H9 (cell line): ENCODE data around the gene CELA3A. TPM values are rescaled to one million over a fixed set of nuclear protein-coding genes. Genes with fewer than 3 reads are reported as not detected.
"Not testable (repeated sequence)": the region's sequence is repeated elsewhere in the genome, so short reads cannot be mapped to it uniquely, and the experiment has no call there.

Experiments used
- DNase-seq: peaks from one replicate; pipeline ENCODE4 v3.0.0-alpha.2; 2017
- H2AFZ ChIP-seq: one replicate; pipeline ENCODE4 v1.6.1; 2013; ENCODE audit warnings: mild to moderate bottlenecking, low read length, control low read depth, moderate library complexity
- H2AK5ac ChIP-seq: 2 replicates; pipeline ENCODE4 v1.6.1; 2013; ENCODE audit warnings: low read length, control low read depth, mixed read lengths; ENCODE audit not compliant: insufficient read length
- H2BK120ac ChIP-seq: one replicate; pipeline ENCODE4 v1.6.1; 2013; ENCODE audit warnings: low read depth, mild to moderate bottlenecking, low read length, control low read depth, inconsistent platforms; ENCODE audit not compliant: poor library complexity, severe bottlenecking
- H2BK12ac ChIP-seq: 2 replicates; pipeline ENCODE4 v1.6.1; 2013; ENCODE audit warnings: low read length, control low read depth, mixed read lengths, low read depth; ENCODE audit not compliant: insufficient read length
- H2BK15ac ChIP-seq: 2 replicates; pipeline ENCODE4 v1.6.1; 2013; ENCODE audit warnings: low read depth, low read length, control low read depth
- H2BK20ac ChIP-seq: one replicate; pipeline ENCODE4 v1.6.1; 2013; ENCODE audit warnings: low read depth, mild to moderate bottlenecking, low read length, control low read depth, inconsistent platforms; ENCODE audit not compliant: poor library complexity, severe bottlenecking
- H2BK5ac ChIP-seq: 2 replicates; pipeline ENCODE4 v1.6.1; 2013; ENCODE audit warnings: low read length, control low read depth, mixed read lengths; ENCODE audit not compliant: insufficient read length
- H3K14ac ChIP-seq: 2 replicates; pipeline ENCODE4 v1.6.1; 2013; ENCODE audit warnings: low read length, control low read depth; ENCODE audit not compliant: insufficient read depth
- H3K18ac ChIP-seq: 2 replicates; pipeline ENCODE4 v1.6.1; 2013; ENCODE audit warnings: low read depth, mild to moderate bottlenecking, mixed read lengths, low read length, control low read depth; ENCODE audit not compliant: insufficient read length
- H3K23ac ChIP-seq: 2 replicates; pipeline ENCODE4 v1.6.1; 2013; ENCODE audit warnings: low read length, control low read depth, mixed read lengths, low read depth; ENCODE audit not compliant: insufficient read length
- H3K23me2 ChIP-seq: 2 replicates; pipeline ENCODE4 v1.6.1; 2013; ENCODE audit warnings: low read depth, mild to moderate bottlenecking, mixed read lengths, low read length, control low read depth; ENCODE audit not compliant: insufficient read length, poor library complexity, severe bottlenecking
- H3K27ac ChIP-seq: 2 replicates; pipeline ENCODE4 v1.5.1; 2013; ENCODE audit warnings: low read length, control low read depth, mixed read lengths, low read depth; ENCODE audit not compliant: insufficient read length
- H3K27me3 ChIP-seq: 2 replicates; pipeline ENCODE4 v1.6.1; 2013; ENCODE audit warnings: low read length, control low read depth, inconsistent platforms; ENCODE audit not compliant: insufficient read depth
- H3K4ac ChIP-seq: 2 replicates; pipeline ENCODE4 v1.6.1; 2013; ENCODE audit warnings: low read depth, mild to moderate bottlenecking, control low read depth, inconsistent platforms, low read length, moderate library complexity
- H3K4me1 ChIP-seq: 2 replicates; pipeline ENCODE4 v1.6.1; 2013; ENCODE audit warnings: low read length, control low read depth, inconsistent platforms; ENCODE audit not compliant: insufficient read depth
- H3K4me2 ChIP-seq: 2 replicates; pipeline ENCODE4 v1.6.1; 2013; ENCODE audit warnings: low read length, control low read depth, mixed read lengths; ENCODE audit not compliant: insufficient read length, insufficient read depth
- H3K56ac ChIP-seq: 2 replicates; pipeline ENCODE4 v1.6.1; 2013; ENCODE audit warnings: low read depth, mild to moderate bottlenecking, mixed read lengths, low read length, control low read depth; ENCODE audit not compliant: insufficient read length
- H3K79me1 ChIP-seq: 2 replicates; pipeline ENCODE4 v1.6.1; 2013; ENCODE audit warnings: low read depth, mild to moderate bottlenecking, moderate library complexity, low read length, control low read depth, inconsistent platforms; ENCODE audit not compliant: insufficient read depth, poor library complexity, severe bottlenecking
- H3K79me2 ChIP-seq: 2 replicates; pipeline ENCODE4 v1.6.1; 2013; ENCODE audit warnings: low read length, control low read depth, inconsistent platforms; ENCODE audit not compliant: insufficient read depth
- H3K9ac ChIP-seq: 2 replicates; pipeline ENCODE4 v1.6.1; 2013; ENCODE audit warnings: low read length, control low read depth, mixed read lengths; ENCODE audit not compliant: insufficient read length; ENCODE audit errors: extremely low read depth
- H3K9me3 ChIP-seq: one replicate; pipeline ENCODE4 v1.6.1; 2013; ENCODE audit warnings: low read depth, low read length, inconsistent platforms; ENCODE audit not compliant: control insufficient read depth
- H3T11ph ChIP-seq: one replicate; pipeline ENCODE4 v1.6.1; 2013; ENCODE audit warnings: mild to moderate bottlenecking, low read length, control low read depth, inconsistent platforms
- H4K20me1 ChIP-seq: one replicate; pipeline ENCODE4 v1.6.1; 2013; ENCODE audit not compliant: control insufficient read depth, insufficient read length, insufficient read depth
- H4K5ac ChIP-seq: 2 replicates; pipeline ENCODE4 v1.6.1; 2013; ENCODE audit warnings: low read depth, mild to moderate bottlenecking, mixed read lengths, low read length, control low read depth; ENCODE audit not compliant: insufficient read length
- H4K8ac ChIP-seq: replicated peaks from 2 replicates; pipeline ENCODE4 v1.6.1; 2013; ENCODE audit warnings: low read length, control low read depth, mixed read lengths, low read depth; ENCODE audit not compliant: insufficient read length
- H4K91ac ChIP-seq: 2 replicates; pipeline ENCODE4 v1.6.1; 2013; ENCODE audit warnings: low read depth, mild to moderate bottlenecking, moderate library complexity, mixed read lengths, low read length, control low read depth; ENCODE audit not compliant: insufficient read length
- H3K27ac Mint-ChIP-seq, 3 experiments: 2 replicates in 2 of 3; 3 replicates in 1 of 3; pipeline ENCODE4 v1.8.0; 2020 to 2021; ENCODE audit warnings: mixed read lengths in 3 of 3, mild to moderate bottlenecking in 1 of 3, moderate library complexity in 1 of 3
- H3K27me3 Mint-ChIP-seq: 2 replicates; pipeline ENCODE4 v1.8.0; 2021; ENCODE audit warnings: low read depth, mild to moderate bottlenecking, moderate library complexity, mixed read lengths
- H3K36me3 Mint-ChIP-seq, 3 experiments: 2 replicates in 2 of 3; 3 replicates in 1 of 3; pipeline ENCODE4 v1.8.0; 2020 to 2021; ENCODE audit warnings: low read depth in 3 of 3, mixed read lengths in 3 of 3; ENCODE audit not compliant: insufficient read depth in 1 of 3
- H3K4me1 Mint-ChIP-seq, 2 experiments: 2 replicates each; pipeline ENCODE4 v1.8.0; 2020; ENCODE audit warnings: mixed read lengths in 2 of 2
- H3K4me3 Mint-ChIP-seq, 2 experiments: 2 replicates in 1 of 2; 3 replicates in 1 of 2; pipeline ENCODE4 v1.8.0; 2020 to 2021; ENCODE audit warnings: mild to moderate bottlenecking in 2 of 2, mixed read lengths in 2 of 2, moderate library complexity in 1 of 2
- H3K9me3 Mint-ChIP-seq, 2 experiments: 2 replicates in 1 of 2; 3 replicates in 1 of 2; pipeline ENCODE4 v1.8.0; 2020; ENCODE audit warnings: mild to moderate bottlenecking in 2 of 2, mixed read lengths in 2 of 2, moderate library complexity in 1 of 2
- WGBS: extraction: QIAGEN DNeasy Blood & Tissue Kit; methylation state at CpG from one replicate; pipeline ENCODE4 v1.1.7; 2013; ENCODE audit warnings: missing lambda C conversion rate, low lambda C conversion rate, mixed read lengths; ENCODE audit not compliant: insufficient read length; ENCODE audit errors: extremely low coverage; 5-methylcytosine and 5-hydroxymethylcytosine counted together
- total RNA-seq: library from RNA; stranded (reverse); gene quantifications from 2 replicates; pipeline ENCODE4 v1.2.1, GENCODE V29; 2021

Gene CELA3A
- total RNA-seq, 1 experiment from 2014 or later: not detected

DNA sequence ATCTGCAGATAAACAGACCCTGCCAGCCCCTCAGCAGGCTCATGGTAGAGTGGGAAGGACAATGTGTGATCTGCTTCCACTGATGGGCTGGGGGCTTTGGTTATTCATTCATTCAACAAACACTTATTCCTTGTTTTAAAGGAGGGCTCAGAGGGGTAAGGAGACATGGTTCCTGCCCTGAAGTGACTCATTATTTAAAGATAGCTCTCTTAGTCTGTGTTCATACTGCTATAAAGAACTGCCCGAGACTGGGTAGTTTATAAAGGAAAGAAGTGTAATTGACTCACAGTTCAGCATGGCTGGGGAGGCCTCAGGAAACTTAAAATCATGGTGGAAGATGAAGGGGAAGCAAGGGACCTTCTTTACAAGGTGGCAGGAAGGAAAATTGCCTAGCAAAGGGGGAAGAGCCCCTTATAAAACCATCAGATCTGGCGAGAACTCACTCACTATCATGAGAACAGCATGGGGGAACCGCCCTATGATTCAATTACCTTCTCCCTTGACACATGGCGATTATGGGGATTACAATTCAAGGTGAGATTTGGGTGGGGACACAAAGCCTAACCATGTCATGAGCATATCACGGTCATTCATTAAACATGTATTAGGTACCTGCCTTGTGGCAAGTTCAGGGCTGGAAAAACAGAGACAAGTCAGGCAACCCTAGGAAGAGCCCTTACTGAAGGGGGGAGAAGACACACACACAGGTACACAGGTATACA lies 11.6 kb upstream of the CELA3A start:
- DNase-seq, H2BK120ac ChIP-seq, H4K5ac ChIP-seq, H3K79me2 ChIP-seq, H3K4ac ChIP-seq, H3K36me3 Mint-ChIP-seq, H3K27ac ChIP-seq, H3K4me1 ChIP-seq, H3K56ac ChIP-seq, H3T11ph ChIP-seq, H3K14ac ChIP-seq, H3K27me3 Mint-ChIP-seq, H2BK12ac ChIP-seq, H3K27ac Mint-ChIP-seq, H4K20me1 ChIP-seq, H3K79me1 ChIP-seq, H2AK5ac ChIP-seq, H3K9me3 Mint-ChIP-seq, H3K4me2 ChIP-seq, H3K27me3 ChIP-seq, H3K23ac ChIP-seq, H3K18ac ChIP-seq, H2BK5ac ChIP-seq, H3K4me1 Mint-ChIP-seq, H3K4me3 Mint-ChIP-seq, H4K8ac ChIP-seq, H4K91ac ChIP-seq, H2AFZ ChIP-seq, H3K9ac ChIP-seq, H2BK20ac ChIP-seq, H3K9me3 ChIP-seq, H2BK15ac ChIP-seq, H3K23me2 ChIP-seq: not testable (repeated sequence)
- no CpG with 5 or more reads among the region's 5 CpGs for WGBS

- not testable (repeated sequence) for H3K9ac ChIP-seq, H3K4me1 ChIP-seq, H3K36me3 Mint-ChIP-seq, H3K14ac ChIP-seq, DNase-seq, H4K20me1 ChIP-seq, H4K8ac ChIP-seq, H3K27me3 ChIP-seq, H3K27me3 Mint-ChIP-seq, H3K79me1 ChIP-seq, H2BK15ac ChIP-seq, H4K5ac ChIP-seq, H3K18ac ChIP-seq, H3K4ac ChIP-seq, H2BK12ac ChIP-seq, H3K27ac Mint-ChIP-seq, H2BK5ac ChIP-seq, H3K23ac ChIP-seq, H3K56ac ChIP-seq, H3K9me3 Mint-ChIP-seq, H3K4me3 Mint-ChIP-seq, H3K79me2 ChIP-seq, H3K27ac ChIP-seq, H2BK120ac ChIP-seq, H3K4me2 ChIP-seq, H3T11ph ChIP-seq, H2BK20ac ChIP-seq, H3K9me3 ChIP-seq, H2AK5ac ChIP-seq, H2AFZ ChIP-seq, H4K91ac ChIP-seq, H3K23me2 ChIP-seq
- WGBS: no CpG with 5 or more reads among the region's 3 CpGs
- peaks cover 7 to 12% of the 10 kb centered on the region in 2 experiments for H3K4me1 Mint-ChIP-seq
Measured at GRCh38 chr1:21992186-21992585, 9.3 kb upstream of the CELA3A start.
